GM12864 (cell line): ENCODE measurements around the gene PGM1.

Source experiments
- DNase-seq: peaks from one replicate; pipeline ENCODE4 v3.0.0-alpha.2; 2011; ENCODE audit warnings: low read depth
- H3K4me3 ChIP-seq: 2 replicates; pipeline ENCODE4 v1.5.1; 2011; ENCODE audit warnings: mild to moderate bottlenecking, low read depth, low read length, control low read depth
- TF ChIP-seq, protein P1 (sequence below): IDR thresholded peaks from 2 replicates; pipeline ENCODE4 v1.5.1; 2011; ENCODE audit warnings: low read depth, mild to moderate bottlenecking, moderate library complexity, low read length, control low read depth, inconsistent platforms; ENCODE audit errors: missing control alignments

PGM1 gene

DNA sequence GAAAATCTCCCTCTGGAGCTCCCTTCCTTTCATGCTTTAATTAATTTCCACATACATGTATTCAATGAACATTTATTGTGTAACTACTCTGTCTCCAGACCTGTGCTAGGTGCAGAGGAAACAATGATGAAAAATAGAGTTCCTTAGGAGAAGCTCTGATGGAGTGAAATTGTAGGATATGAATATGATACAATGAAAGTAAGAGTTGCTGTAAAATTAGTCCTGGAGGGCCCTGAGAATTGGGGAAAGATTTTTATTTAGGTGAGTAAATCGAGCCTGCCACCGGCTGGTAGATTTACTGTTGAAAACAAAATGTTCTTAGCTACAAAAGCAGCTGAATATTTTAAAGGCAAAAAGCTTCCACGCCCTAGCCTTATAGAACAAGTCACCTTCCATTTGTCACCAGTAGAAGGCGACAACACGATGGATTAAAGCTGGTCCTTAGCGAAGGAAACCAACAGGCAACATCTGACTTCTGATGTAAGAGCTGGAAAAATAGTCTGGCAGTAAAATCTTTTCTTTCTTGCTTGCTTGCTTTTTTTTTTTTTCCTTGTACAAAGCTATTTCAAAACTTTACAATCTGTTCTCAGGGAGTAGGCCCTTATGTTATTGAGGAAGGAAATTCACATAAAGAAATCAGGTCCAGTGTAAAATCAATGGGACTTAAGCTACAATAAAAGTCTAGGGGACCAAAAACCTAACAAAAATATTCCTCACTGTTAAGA, 98.7 kb downstream of the PGM1 start:
- TF ChIP-seq, protein P1, sequence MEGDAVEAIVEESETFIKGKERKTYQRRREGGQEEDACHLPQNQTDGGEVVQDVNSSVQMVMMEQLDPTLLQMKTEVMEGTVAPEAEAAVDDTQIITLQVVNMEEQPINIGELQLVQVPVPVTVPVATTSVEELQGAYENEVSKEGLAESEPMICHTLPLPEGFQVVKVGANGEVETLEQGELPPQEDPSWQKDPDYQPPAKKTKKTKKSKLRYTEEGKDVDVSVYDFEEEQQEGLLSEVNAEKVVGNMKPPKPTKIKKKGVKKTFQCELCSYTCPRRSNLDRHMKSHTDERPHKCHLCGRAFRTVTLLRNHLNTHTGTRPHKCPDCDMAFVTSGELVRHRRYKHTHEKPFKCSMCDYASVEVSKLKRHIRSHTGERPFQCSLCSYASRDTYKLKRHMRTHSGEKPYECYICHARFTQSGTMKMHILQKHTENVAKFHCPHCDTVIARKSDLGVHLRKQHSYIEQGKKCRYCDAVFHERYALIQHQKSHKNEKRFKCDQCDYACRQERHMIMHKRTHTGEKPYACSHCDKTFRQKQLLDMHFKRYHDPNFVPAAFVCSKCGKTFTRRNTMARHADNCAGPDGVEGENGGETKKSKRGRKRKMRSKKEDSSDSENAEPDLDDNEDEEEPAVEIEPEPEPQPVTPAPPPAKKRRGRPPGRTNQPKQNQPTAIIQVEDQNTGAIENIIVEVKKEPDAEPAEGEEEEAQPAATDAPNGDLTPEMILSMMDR = peak; percentile 78
- no peak for DNase-seq
- no peak overlapping the region for H3K4me3 ChIP-seq

DNA sequence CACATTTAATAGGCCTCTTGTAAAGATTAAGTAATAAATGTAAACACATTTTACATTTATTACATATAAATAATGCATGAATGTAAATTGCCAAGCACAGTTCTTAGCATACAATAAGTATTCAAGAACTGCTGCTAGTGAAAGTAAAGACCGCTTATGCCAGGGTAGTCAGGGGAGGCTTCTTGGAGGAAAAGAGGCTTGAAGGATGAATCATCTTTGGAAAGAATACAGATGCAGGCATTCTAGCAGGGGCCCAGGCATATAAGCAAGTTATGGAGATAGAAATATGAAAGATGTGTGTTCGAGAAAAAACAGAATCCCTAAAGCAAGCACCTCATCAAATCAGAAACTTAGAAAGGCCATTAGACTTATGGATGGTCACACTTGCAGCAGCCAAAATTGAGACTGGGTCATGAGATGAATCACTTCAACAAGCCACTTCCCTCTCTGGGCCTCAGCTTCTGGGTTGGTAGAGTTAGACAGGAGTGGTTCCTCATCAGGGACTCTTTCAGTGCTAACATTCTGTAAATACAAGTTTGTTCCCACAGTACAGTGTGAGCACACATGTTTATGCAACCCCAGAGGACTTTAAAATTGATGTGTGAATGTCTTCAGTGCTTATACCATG, 100.8 kb downstream of the PGM1 start:
- no peak for DNase-seq
- TF ChIP-seq, protein P1 = no peak
- no peak overlapping the region for H3K4me3 ChIP-seq

DNA sequence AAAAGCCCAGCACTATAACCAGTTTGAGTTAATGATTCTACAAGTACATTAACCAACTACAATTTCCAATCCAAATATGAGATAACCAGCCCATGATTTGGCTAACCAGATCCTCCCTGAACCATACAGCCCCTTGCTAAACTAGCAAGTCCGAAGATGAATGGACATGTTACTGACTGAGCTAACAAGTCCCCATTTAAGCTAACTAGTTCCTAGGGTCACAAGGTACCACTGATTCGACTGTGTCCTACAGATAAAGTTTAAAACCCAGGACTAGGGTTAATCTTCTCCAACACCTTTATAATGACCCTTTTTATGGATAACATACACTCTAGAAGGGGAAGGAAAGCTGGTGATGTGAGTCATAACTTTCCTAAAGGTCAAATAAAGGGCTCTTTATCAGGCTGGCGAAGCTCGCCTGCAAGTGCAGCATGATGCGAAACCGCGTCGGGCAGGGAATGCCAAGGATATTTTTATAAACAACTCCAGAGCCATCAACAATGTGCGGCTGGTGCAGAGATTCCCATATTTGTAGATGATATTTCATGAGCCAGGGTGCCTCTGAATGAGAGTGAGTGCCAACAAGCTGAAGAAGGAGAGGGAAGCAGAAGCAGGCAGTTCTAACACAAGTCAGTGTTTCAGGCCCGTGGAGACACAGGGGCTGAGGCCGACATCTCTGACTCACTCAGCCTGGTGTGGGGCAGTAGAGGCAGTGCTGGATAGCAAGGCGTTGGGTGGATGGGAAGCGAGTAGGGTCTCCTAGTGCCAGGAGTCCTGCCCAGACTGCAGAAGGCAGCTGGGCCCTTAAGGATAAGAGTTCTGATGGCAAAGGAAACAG, 105.0 kb downstream of the PGM1 start:
- no peak for DNase-seq
- no peak overlapping the region for H3K4me3 ChIP-seq
- TF ChIP-seq, protein P1 = no peak

DNA sequence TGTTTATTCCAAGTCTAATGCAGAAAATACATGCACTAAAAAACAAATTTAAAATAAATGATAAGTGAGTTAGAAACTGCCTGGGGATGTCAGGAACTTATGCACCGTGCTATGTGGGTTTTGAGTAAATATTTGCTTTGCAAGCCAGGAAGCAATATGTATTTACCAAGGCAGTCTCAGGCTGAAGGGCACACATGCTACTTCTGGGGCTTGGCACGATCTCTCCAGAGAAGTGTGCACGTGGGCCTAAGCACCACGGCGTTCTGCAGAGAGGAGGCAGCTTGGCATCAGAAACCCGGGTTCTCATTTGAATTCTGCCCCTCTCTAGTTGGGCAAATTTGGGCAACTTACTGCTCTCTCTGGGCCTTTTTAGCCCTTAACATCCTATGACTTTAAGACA, 108.0 kb downstream of the PGM1 start:
- no peak overlapping the region for H3K4me3 ChIP-seq
- TF ChIP-seq, protein P1 = no peak
- no peak for DNase-seq

DNA sequence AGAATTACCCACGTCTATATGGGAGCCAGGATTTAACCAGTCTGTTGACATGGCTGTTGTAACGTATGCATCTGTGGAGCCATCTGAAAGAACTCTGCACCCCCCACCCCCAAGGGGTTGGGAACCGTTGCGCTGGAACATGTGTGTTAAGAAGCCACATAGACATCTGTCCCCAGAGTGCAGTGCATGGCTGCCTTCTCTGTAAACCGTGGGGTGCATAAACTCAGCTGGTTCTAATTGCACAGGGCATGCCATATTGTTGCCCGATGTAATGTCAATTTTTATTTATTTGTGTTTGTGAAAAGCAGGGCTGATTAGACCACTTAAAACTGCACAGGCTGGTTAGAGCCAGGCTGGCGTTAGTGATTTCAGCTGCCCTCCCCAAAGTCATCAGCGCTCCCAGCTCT, 110.5 kb downstream of the PGM1 start:
- no peak for DNase-seq
- no peak overlapping the region for H3K4me3 ChIP-seq
- TF ChIP-seq, protein P1 = no peak

DNA sequence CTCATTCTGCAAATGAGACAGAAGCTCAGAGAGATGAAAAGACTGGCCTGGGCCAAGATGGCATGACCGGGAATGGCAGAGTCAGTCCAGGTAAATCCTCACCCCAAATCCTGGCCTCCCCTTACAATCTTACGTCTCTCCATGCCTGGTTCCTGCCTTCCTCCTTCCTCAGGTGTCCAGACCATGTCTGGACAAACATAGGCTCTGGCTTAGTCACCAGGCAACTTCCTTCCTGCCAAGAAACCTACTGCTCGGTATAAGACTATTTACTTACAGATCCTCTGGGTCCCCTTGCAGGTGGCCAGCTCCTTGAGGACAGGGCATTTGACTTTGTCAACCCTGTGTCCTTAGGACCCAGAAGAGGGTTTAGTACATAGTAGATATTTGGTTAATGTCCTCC, 111.2 kb downstream of the PGM1 start:
- DNase-seq = no peak
- TF ChIP-seq, protein P1 = no peak
- no peak overlapping the region for H3K4me3 ChIP-seq
